Epidermal melanocyte (primary cell): Measurements from ENCODE around the gene CSNK1A1L.

Source experiments
- DNase-seq: peaks from one replicate; pipeline ENCODE4 v3.0.0; 2011; ENCODE audit warnings: low spot score; ENCODE audit not compliant: insufficient read length

Gene CSNK1A1L

GRCh38 chr13:37105251-37105714 is at the start of gene CSNK1A1L:
TSS of gene CSNK1A1L (minus strand) at chr13:37105664. CDS start at chr13:37105256, 408 bp downstream.
- DNase-seq, result no peak

GRCh38 chr13:37149380-37149779 is 43.9 kb upstream of the CSNK1A1L start:
- DNase-seq, result no peak

GRCh38 chr13:37148501-37148900 is 43.0 kb upstream of the CSNK1A1L start:
- DNase-seq, result no peak

- no peak for DNase-seq
Measured at GRCh38 chr13:37144661-37145060, 39.2 kb upstream of the CSNK1A1L start.

GRCh38 chr13:37143911-37144310 is 38.4 kb upstream of the CSNK1A1L start:
- DNase-seq, result no peak

GRCh38 chr13:37142877-37143276 is 37.4 kb upstream of the CSNK1A1L start:
- no peak for DNase-seq

- no peak for DNase-seq
Measured at GRCh38 chr13:37141011-37141410, 35.5 kb upstream of the CSNK1A1L start.

- DNase-seq, result no peak
Measured at GRCh38 chr13:37139356-37139755, 33.9 kb upstream of the CSNK1A1L start.

- no peak for DNase-seq
Measured at GRCh38 chr13:37138926-37139325, 33.5 kb upstream of the CSNK1A1L start.

- DNase-seq, result no peak
Measured at GRCh38 chr13:37138169-37138568, 32.7 kb upstream of the CSNK1A1L start.

GRCh38 chr13:37136633-37137032 is 31.2 kb upstream of the CSNK1A1L start:
- DNase-seq, result no peak

GRCh38 chr13:37136187-37136586 is 30.7 kb upstream of the CSNK1A1L start:
- DNase-seq, result no peak

- no peak for DNase-seq
Measured at GRCh38 chr13:37134411-37135041, 29.1 kb upstream of the CSNK1A1L start.

- no peak for DNase-seq
Measured at GRCh38 chr13:37132211-37132610, 26.7 kb upstream of the CSNK1A1L start.

- DNase-seq, result no peak
Measured at GRCh38 chr13:37131092-37131491, 25.6 kb upstream of the CSNK1A1L start.

GRCh38 chr13:37129866-37130265 is 24.4 kb upstream of the CSNK1A1L start:
- no peak for DNase-seq

- DNase-seq, result no peak
Measured at GRCh38 chr13:37127691-37128241, 22.3 kb upstream of the CSNK1A1L start.

GRCh38 chr13:37123337-37123736 is 17.9 kb upstream of the CSNK1A1L start:
- DNase-seq, result no peak

- no peak for DNase-seq
Measured at GRCh38 chr13:37118016-37118415, 12.6 kb upstream of the CSNK1A1L start.

GRCh38 chr13:37114250-37114649 is 8.8 kb upstream of the CSNK1A1L start:
- no peak for DNase-seq

GRCh38 chr13:37113534-37113933 is 8.1 kb upstream of the CSNK1A1L start:
- no peak for DNase-seq

GRCh38 chr13:37109051-37109678 is 3.7 kb upstream of the CSNK1A1L start:
- no peak for DNase-seq

GRCh38 chr13:37107868-37108267 is 2.4 kb upstream of the CSNK1A1L start:
- no peak for DNase-seq
